Mesothelial cell of epicardium (in vitro differentiated cells): ENCODE data around the gene FTSJ1. TPM values are rescaled to one million over a fixed set of nuclear protein-coding genes. Genes with fewer than 3 reads are reported as not detected.

Experiments
- DNase-seq, 2 experiments: peaks; one replicate each; pipeline ENCODE4 v3.0.0; 2021; ENCODE audit warnings: low spot score in 2 of 2; ENCODE audit not compliant: unreplicated experiment in 2 of 2
- H3K27ac Mint-ChIP-seq: 2 replicates; pipeline ENCODE4 v1.8.0; 2021; ENCODE audit warnings: mixed read lengths
- H3K27me3 Mint-ChIP-seq: 2 replicates; pipeline ENCODE4 v1.8.0; 2021; ENCODE audit warnings: low read depth, mixed read lengths
- H3K36me3 Mint-ChIP-seq: 2 replicates; pipeline ENCODE4 v1.8.0; 2021; ENCODE audit warnings: mixed read lengths
- H3K4me1 Mint-ChIP-seq: 2 replicates; pipeline ENCODE4 v1.8.0; 2021; ENCODE audit warnings: mixed read lengths
- H3K4me3 Mint-ChIP-seq: 2 replicates; pipeline ENCODE4 v1.8.0; 2021; ENCODE audit warnings: mild to moderate bottlenecking, moderate library complexity, mixed read lengths
- H3K9me3 Mint-ChIP-seq: 2 replicates; pipeline ENCODE4 v1.8.0; 2021; ENCODE audit warnings: mixed read lengths
- CTCF ChIP-seq: fragments of 200-600 bp; sonication (generic); IDR thresholded peaks from one replicate; pipeline ENCODE4 v1.5.0; 2021; ENCODE audit warnings: antibody characterized with exemption; ENCODE audit not compliant: unreplicated experiment
- total RNA-seq: library from RNA; stranded (reverse); gene quantifications from 3 replicates; pipeline ENCODE4 v1.2.1, GENCODE V29; 2021

FTSJ1 gene
- total RNA-seq, 1 donor from 2014 or later = 42.2 TPM

- no peak for DNase-seq
- Mint-ChIP-seq H3K4me3 (no peak overlapping the region), H3K9me3 (peaks cover 9% of the 10 kb centered on the region), H3K27ac (no peak overlapping the region), H3K36me3 (peaks cover 20% of the 10 kb centered on the region), H3K4me1 (peaks cover under 1% of the 10 kb centered on the region), H3K27me3 (no peaks in the 10 kb centered on the region)
- TF ChIP-seq CTCF = no peak
Measured at GRCh38 chrX:48482526-48482925, 6.5 kb downstream of the FTSJ1 start.

GRCh38 chrX:48487362-48487798, 11.4 kb downstream of the FTSJ1 start:
- Mint-ChIP-seq H3K4me3 (no peak overlapping the region), H3K4me1 (no peaks in the 10 kb centered on the region), H3K36me3 (peaks cover 8% of the 10 kb centered on the region), H3K27ac (no peak overlapping the region), H3K27me3 (no peaks in the 10 kb centered on the region), H3K9me3 (no peaks in the 10 kb centered on the region)
- no peak for TF ChIP-seq CTCF
- no peak for DNase-seq

- Mint-ChIP-seq H3K27ac (no peak overlapping the region), H3K27me3 (no peaks in the 10 kb centered on the region), H3K36me3 (peaks cover 5% of the 10 kb centered on the region), H3K4me1 (no peaks in the 10 kb centered on the region), H3K9me3 (no peaks in the 10 kb centered on the region), H3K4me3 (no peak overlapping the region)
- no peak for TF ChIP-seq CTCF
- DNase-seq = no peak
Measured at GRCh38 chrX:48488034-48488433, 12.0 kb downstream of the FTSJ1 start.

- no peak overlapping the region for H3K4me3 Mint-ChIP-seq
Measured at GRCh38 chrX:48489296-48489695, 13.3 kb downstream of the FTSJ1 start.

GRCh38 chrX:48489892-48490291, 13.9 kb downstream of the FTSJ1 start:
- Mint-ChIP-seq H3K4me1 (peaks cover 2% of the 10 kb centered on the region), H3K36me3 (peaks cover 5% of the 10 kb centered on the region), H3K4me3 (no peak overlapping the region), H3K27me3 (no peaks in the 10 kb centered on the region), H3K9me3 (no peaks in the 10 kb centered on the region), H3K27ac (no peak overlapping the region)
- DNase-seq = no peak
- TF ChIP-seq CTCF = no peak

More at GRCh38 chrX:48489296-48489695, 13.3 kb downstream of the FTSJ1 start:
- H3K27ac Mint-ChIP-seq = no peak overlapping the region
- H3K27me3 Mint-ChIP-seq = no peaks in the 10 kb centered on the region
- no peaks in the 10 kb centered on the region for H3K9me3 Mint-ChIP-seq
- DNase-seq = no peak
- H3K4me1 Mint-ChIP-seq = peaks cover 2% of the 10 kb centered on the region
- peaks cover 5% of the 10 kb centered on the region for H3K36me3 Mint-ChIP-seq
- no peak for TF ChIP-seq CTCF

- no peak for TF ChIP-seq CTCF
- DNase-seq = no peak
- peaks cover 4% of the 10 kb centered on the region for H3K9me3 Mint-ChIP-seq
Measured at GRCh38 chrX:48490661-48491060, 14.7 kb downstream of the FTSJ1 start.

More at GRCh38 chrX:48490661-48491060, 14.7 kb downstream of the FTSJ1 start:
- Mint-ChIP-seq H3K4me1 (peaks cover 2% of the 10 kb centered on the region), H3K36me3 (peaks cover 5% of the 10 kb centered on the region), H3K27ac (no peak overlapping the region), H3K27me3 (no peaks in the 10 kb centered on the region), H3K4me3 (no peak overlapping the region)
